ENCODE measurements around the gene UTP15.

- no peak for TF ChIP-seq PPARA (CRISPR knock-in tag; IDR thresholded peaks at IDR 0.05; ENCODE audit: borderline replicate concordance)
- no peak for TF ChIP-seq BACH2 (CRISPR knock-in tag; IDR thresholded peaks at IDR 0.05; ENCODE audit: borderline replicate concordance)
- TF ChIP-seq SNAI2 (CRISPR knock-in tag; IDR thresholded peaks at IDR 0.05), result no peak
- TF ChIP-seq ZNF565 (CRISPR knock-in tag; conservative IDR thresholded peaks at IDR 0.05; ENCODE audit: low read depth), result no peak
- TF ChIP-seq ARNTL (CRISPR knock-in tag; IDR thresholded peaks at IDR 0.05; ENCODE audit: borderline replicate concordance, low read depth), result no peak
- no peak for TF ChIP-seq ZFP3 (CRISPR knock-in tag; IDR thresholded peaks at IDR 0.05)
- TF ChIP-seq TOX (CRISPR knock-in tag; IDR thresholded peaks at IDR 0.05; ENCODE audit: borderline replicate concordance), result no peak
- TF ChIP-seq OSR1 (CRISPR knock-in tag; IDR thresholded peaks at IDR 0.05), result no peak
- no peak for TF ChIP-seq RARB (CRISPR knock-in tag; IDR thresholded peaks at IDR 0.05)
Measured at GRCh38 chr5:73529081-73529480, 36.5 kb upstream of the UTP15 start.

Measured in SK-N-SH treated with all-trans-retinoic acid at 6 μM for 48 hours (cell line).